SK-N-SH (cell line): ENCODE results near the gene RFX1.

Source experiments
- CTCF ChIP-seq: fragments of 200-600 bp; sonication (generic); IDR thresholded peaks from 2 replicates; pipeline ENCODE4 v1.6.1; 2017; ENCODE audit warnings: antibody characterized with exemption, mild to moderate bottlenecking, moderate library complexity
- SIN3A ChIP-seq: IDR thresholded peaks from 2 replicates; pipeline ENCODE4 v1.6.1; 2012; ENCODE audit warnings: low read depth, mild to moderate bottlenecking, low read length, moderate library complexity, borderline replicate concordance
- TCF12 ChIP-seq: IDR thresholded peaks from 2 replicates; pipeline ENCODE4 v1.4.0; 2012
- TF ChIP-seq, protein P1 (sequence below): fragments of 150-350 bp; IDR thresholded peaks from 2 replicates; pipeline ENCODE4 v1.6.1; 2016; ENCODE audit warnings: mild to moderate bottlenecking, low read depth, low read length

GRCh38 chr19:13995878-13996765, 10.0 kb downstream of the RFX1 start:
- no peak for TF ChIP-seq SIN3A
- no peak for TF ChIP-seq CTCF
- TF ChIP-seq TCF12, result no peak
- TF ChIP-seq, protein P1, sequence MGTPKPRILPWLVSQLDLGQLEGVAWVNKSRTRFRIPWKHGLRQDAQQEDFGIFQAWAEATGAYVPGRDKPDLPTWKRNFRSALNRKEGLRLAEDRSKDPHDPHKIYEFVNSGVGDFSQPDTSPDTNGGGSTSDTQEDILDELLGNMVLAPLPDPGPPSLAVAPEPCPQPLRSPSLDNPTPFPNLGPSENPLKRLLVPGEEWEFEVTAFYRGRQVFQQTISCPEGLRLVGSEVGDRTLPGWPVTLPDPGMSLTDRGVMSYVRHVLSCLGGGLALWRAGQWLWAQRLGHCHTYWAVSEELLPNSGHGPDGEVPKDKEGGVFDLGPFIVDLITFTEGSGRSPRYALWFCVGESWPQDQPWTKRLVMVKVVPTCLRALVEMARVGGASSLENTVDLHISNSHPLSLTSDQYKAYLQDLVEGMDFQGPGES, result no peak
